SU-DHL-6 (cell line): ENCODE data around the gene CLCN6.

Experiments
- EZH2phosphoT487 ChIP-seq: fragments of 200-600 bp; sonication (generic), shearing (Covaris generic); conservative IDR thresholded peaks from 2 replicates; pipeline ENCODE4 v1.6.1; 2018; ENCODE audit warnings: mild to moderate bottlenecking, antibody characterized with exemption, low read length, moderate library complexity, mixed read lengths
- TF ChIP-seq, protein P1 (sequence below): fragments of 200-600 bp; sonication (generic); IDR thresholded peaks from one replicate; pipeline ENCODE4 v1.5.1; 2017; ENCODE audit warnings: antibody characterized with exemption, mild to moderate bottlenecking, low read length, moderate library complexity; ENCODE audit not compliant: insufficient read depth, poor library complexity, severe bottlenecking

DNA sequence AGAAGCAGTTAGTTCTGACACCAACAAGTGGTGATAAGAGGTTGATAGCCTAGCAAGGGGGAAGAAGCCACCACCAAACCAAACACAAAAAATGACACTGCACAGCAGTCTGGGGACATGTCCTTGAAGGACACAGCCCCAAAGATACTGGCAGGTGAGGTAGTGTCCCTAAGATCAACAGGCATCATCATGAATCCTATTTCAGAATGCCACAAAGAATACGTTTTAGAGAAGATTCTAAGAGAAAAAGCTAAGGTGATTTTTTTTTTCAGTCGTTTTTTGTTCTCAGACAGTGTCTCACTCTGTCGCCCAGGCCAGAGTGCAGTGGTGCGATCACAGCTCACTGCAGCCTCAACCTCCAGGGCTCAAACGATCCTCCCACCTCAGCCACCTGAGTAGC lies 19.8 kb upstream of the CLCN6 start:
- TF ChIP-seq, protein P1, sequence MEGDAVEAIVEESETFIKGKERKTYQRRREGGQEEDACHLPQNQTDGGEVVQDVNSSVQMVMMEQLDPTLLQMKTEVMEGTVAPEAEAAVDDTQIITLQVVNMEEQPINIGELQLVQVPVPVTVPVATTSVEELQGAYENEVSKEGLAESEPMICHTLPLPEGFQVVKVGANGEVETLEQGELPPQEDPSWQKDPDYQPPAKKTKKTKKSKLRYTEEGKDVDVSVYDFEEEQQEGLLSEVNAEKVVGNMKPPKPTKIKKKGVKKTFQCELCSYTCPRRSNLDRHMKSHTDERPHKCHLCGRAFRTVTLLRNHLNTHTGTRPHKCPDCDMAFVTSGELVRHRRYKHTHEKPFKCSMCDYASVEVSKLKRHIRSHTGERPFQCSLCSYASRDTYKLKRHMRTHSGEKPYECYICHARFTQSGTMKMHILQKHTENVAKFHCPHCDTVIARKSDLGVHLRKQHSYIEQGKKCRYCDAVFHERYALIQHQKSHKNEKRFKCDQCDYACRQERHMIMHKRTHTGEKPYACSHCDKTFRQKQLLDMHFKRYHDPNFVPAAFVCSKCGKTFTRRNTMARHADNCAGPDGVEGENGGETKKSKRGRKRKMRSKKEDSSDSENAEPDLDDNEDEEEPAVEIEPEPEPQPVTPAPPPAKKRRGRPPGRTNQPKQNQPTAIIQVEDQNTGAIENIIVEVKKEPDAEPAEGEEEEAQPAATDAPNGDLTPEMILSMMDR, result no peak
- TF ChIP-seq EZH2phosphoT487, result no peak
